ENCODE results near the gene GGA2.
"Not testable (repeated sequence)": the region's sequence is repeated elsewhere in the genome, so short reads cannot be mapped to it uniquely, and the experiment has no call there.

The GGA2 gene

DNA sequence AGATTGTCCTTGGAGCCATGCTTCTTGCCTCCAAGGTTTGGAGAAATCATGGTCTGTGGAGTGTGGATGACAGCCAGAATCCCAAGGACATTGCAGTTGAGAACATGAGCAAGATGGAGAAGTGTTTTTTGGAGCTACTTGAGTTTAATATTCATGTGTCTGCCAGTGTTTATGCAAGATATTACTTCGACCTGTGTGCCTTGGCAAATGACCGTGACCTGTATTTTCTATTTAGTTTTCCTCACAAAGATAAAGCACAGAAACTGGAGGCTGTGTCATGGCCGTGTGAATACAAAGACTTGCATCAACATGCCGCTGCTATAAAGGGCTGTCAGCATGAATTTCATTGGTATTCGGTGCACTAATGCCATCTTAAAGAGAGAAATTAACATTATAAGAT lies 9.0 kb downstream of the GGA2 start:
- DNase-seq = no peak

GRCh38 chr16:23500862-23501225 lies 9.4 kb downstream of the GGA2 start:
- no peak for DNase-seq

- DNase-seq = no peak
Observed at GRCh38 chr16:23500212-23500861, 10.0 kb downstream of the GGA2 start.

DNA sequence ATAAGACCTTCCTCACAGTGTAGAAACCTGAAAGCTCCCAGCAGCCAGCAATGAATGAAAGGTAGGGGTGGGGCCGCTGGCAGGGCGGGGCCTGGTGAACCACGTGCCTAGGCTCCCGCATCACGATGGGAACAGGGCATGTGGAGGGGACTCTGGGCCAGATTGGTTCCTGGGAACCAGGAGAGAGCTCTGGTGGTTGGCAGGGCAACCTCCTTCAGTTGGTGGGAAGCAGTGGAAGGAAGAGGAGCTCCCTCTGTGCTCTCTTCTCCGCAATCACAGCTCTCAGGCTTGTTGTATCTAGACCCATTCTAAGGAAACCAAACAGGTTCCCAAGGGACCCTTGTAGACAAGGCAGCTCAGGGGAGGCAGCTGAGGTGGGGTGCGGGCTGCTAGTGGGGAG lies 10.5 kb downstream of the GGA2 start:
- no peak for DNase-seq

GRCh38 chr16:23498863-23499262 lies 11.4 kb downstream of the GGA2 start:
- DNase-seq = no peak

DNA sequence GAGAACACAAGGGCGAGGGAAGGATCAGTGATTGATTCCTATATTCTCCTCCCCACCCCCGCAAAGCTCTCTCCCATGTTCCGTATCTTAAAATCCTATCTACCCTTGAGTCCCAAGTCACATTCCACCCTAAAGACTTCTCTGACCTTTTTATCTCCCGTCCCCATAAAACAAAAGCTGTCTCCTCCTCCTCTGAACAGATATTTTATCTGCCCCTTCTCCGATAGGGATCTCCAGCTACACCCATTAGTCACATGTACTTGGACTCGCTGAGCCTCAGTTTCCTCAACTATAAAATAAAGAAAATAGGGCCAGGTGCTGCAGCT lies 12.8 kb downstream of the GGA2 start:
- no peak for DNase-seq

DNA sequence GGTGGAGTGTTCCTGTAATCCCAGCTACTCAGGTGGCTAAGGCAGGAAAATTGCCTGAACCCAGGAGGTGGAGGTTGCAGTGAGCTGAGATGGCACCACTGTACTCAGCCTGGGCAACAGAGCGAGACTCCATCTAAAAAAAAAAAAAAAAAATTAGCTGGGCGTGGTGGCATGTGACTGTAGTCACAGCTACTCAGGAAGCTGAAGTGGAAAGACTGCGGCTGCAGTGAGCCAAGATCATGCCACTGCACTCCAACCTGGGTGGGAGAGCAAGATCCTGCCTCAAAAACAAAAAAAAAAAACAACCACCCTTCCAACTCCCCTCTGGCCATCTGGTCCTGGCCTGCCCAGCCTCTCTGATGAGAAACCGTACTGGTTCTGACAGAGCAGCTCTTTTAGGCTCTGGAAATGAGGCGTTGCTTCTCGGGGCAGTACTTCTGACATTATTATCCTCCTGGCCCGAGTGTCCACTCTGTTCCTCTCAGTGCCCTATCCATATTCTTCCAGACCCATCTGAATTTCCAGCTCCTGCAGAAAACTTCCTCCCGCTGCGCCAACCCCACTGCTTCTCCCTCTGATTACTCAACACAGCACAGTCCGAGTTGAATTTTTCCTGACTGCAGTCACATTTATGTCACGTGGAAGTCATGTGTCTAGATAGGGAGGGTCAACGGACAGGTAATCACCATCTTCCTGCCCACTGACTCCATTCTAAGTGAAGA lies 13.3 kb downstream of the GGA2 start:
- DNase-seq = no peak

- no peak for DNase-seq
Observed at GRCh38 chr16:23495671-23496070, 14.6 kb downstream of the GGA2 start.

DNA sequence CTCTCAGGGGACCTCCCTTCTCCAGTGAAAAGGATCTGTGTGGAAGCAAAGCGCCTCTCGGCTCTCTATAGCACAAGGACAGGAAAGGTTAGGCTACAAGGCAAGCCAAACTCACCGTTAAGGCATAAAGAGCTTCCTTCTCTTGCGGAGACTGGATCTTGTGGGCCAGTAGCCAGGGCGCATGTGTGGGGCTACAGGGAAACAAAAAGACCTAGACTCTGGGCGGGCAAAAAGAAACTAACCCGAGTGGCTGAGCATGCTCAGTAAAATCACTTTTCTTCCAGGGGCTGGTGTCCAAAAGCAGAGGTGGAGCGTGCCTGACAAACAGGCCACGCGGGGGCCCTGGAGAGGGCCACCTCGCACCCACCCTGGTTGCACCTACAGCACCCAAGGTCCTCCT lies 16.1 kb downstream of the GGA2 start:
- DNase-seq = no peak

DNA sequence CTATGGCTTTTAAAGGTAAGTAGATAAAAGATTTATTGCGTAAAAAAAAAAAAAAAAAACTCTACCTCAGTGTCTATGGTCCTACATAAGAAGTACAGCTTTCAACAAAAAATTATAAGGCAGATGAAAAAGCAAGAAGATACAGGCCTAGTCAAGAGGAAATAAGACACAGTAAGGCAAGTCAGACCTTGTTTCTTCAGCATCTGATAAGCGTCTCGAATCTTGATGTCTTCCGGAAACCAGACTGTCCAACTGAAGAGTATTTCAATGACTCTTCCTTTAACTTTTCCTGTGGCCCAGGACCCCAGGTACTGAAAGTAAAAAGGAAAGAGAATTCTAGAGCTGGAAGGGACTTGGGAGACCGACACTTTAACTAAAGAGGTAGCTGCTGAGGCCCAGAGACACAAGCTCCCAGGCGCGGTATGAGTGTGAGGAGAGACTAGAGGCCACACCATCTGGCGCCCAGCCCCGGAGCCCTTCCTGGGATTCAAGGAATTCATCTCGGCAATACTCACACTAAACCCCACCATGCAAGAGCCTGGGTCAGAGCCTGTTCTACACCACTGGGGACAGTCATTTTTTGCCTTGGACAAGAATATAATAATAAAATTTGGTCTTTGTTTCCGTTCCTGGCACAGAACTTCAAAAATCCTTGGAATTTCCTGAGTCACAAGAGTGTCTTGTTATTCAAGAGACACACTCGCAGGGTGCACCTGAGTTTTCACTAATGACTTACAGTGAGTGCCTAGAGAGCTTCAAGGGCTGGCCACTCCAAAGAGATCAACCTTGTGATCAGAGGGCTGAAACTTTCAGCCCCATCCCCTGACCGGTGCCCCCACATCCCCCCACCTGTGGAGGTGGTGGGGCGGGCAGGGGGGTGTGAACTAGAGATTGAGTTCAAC lies 18.6 kb downstream of the GGA2 start:
- no peak for DNase-seq

- DNase-seq = no peak
Observed at GRCh38 chr16:23486480-23486879, 23.8 kb downstream of the GGA2 start.

- DNase-seq = no peak
Observed at GRCh38 chr16:23485841-23486240, 24.5 kb downstream of the GGA2 start.

DNA sequence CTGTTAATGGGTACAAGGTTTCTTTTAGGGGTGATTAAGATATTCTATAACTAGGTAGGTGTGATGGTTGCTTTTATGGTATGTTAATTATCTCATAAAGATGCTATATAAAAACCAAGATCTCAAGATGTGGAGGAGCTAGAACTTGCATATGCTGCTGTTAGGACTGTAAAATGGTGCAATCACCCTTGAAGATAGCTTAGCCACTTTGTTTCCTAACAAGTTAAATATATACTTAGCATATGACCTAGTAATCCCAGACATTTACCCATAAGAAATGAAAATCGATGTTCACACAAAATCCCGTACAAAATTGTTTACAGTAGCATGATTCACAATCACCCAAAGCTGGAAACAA lies 25.1 kb downstream of the GGA2 start:
- DNase-seq = no peak

GRCh38 chr16:23484510-23485256 lies 25.6 kb downstream of the GGA2 start:
- no peak for DNase-seq

DNA sequence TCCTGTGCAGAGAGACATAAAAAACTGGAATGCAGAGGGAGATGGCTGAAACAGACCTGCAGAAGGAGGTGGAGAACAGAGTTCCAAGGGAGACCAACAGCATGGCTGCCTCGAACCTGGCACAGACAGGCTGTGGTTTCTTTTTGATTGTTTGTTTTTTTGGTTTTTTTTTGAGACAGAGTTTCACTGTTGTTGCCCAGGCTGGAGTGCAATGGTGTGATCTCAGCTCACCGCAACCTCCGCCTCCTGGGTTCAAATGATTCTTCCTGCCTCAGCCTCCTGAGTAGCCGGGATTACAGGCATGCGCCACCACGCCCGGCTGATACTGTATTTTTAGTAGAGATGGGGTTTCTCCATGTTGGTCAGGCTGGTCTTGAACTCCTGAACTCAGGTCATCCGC lies 26.8 kb downstream of the GGA2 start:
- not testable (repeated sequence) for DNase-seq

DNA sequence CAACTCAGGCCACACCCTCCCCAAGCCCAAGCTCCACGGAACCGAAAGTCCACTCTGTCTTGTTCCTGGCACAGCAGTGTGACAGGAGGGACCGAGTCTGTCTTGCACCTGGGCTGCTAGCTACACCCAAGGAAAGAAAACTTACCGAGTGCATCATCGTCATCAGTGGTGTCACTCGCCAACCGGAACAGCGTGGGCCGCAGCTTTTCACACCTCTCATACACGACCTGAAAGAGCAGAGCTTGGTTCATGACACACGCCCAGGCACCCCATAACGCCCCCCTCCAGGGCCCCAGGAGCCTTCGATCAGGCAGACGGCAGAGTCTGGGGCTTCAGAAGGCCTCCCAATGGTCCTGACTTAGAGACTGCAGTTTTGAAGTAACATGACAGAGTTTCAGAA lies 27.5 kb downstream of the GGA2 start:
- no peak for DNase-seq

DNA sequence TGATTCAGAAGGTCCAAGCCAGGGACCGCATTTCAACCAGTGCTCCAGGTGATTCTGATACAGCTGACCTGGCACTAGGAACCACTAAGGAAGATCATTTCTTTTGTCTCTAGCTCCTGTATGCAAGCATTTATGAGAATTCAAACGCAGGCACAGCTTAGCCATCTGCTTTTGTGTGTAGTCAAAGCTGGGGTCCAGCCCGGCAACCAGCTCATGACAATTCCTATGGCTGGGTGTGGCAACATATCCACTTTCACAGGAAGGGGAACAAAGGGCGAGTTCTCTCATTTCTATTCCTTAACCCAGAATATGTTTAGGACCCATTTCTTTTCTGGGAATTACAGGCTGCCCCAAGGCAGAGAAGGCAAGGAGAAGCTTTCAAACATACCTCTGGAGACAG lies 30.0 kb downstream of the GGA2 start:
- DNase-seq = no peak

- DNase-seq = no peak
Observed at GRCh38 chr16:23479138-23479537, 31.2 kb downstream of the GGA2 start.

- no peak for DNase-seq
Observed at GRCh38 chr16:23478566-23478965, 31.7 kb downstream of the GGA2 start.

- no peak for DNase-seq
Observed at GRCh38 chr16:23476289-23476688, 34.0 kb downstream of the GGA2 start.

- DNase-seq = no peak
Observed at GRCh38 chr16:23469814-23470213, 40.5 kb downstream of the GGA2 start.

- DNase-seq = no peak
Observed at GRCh38 chr16:23466162-23466885, 44.0 kb downstream of the GGA2 start.

DNA sequence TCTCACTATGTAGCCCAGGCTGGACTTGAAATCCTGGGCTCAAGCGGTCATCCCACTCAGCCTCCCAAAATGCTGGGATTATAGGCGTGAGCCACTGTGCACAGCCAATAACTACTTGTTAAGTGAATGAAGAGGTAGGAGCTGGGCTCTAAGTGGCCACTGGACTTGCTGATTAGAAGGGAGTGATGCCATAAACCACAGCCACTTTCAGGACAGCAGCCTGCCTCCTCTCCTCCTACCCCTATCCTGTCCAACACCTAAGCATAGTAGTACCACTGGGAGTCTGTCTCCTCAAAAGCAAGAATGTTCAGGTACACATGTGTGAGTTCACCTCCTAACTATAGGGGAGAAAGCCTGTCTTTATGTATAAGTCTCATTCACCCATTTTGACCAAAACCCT lies 45.1 kb downstream of the GGA2 start:
- DNase-seq = no peak
